H1 (cell line): ENCODE results near the gene SHOX. TPM values are rescaled to one million over a fixed set of nuclear protein-coding genes. Genes with fewer than 3 reads are reported as not detected.

ENCODE experiments used
- CTCF ChIA-PET: fragments of 300-600 bp; sonication (Branson Sonifier 250); formaldehyde crosslinking; loops from one replicate; lab custom pipeline; 2021; ENCODE audit not compliant: partially characterized antibody; lab: Charles Lee
- POLR2A ChIA-PET: fragments of 300-600 bp; sonication (Branson Sonifier 250); formaldehyde crosslinking; loops from one replicate; lab custom pipeline; 2021; ENCODE audit warnings: inconsistent platforms; ENCODE audit not compliant: partially characterized antibody; lab: Charles Lee
- DNase-seq, 2 experiments: peaks; one replicate each; pipeline versions ENCODE4 v3.0.0 to v3.0.0-alpha.2; 2010 to 2022; ENCODE audit warnings: low spot score in 2 of 2, low read depth in 1 of 2, mixed read lengths in 1 of 2
- FAIRE-seq: peaks from 2 replicates; lab custom pipeline; 2011; peaks lifted over from hg19 to GRCh38; lab: Jason Lieb, UNC
- H2AFZ ChIP-seq: 2 replicates; pipeline ENCODE4 v1.8.1; 2012; ENCODE audit warnings: low read length, inconsistent platforms
- H2AK5ac ChIP-seq: 2 replicates; pipeline ENCODE4 v1.6.1; 2013; ENCODE audit warnings: low read depth, low read length
- H2BK120ac ChIP-seq: replicated peaks from 2 replicates; pipeline ENCODE3; 2013; ENCODE audit warnings: low read depth, low read length, inconsistent platforms
- H2BK12ac ChIP-seq: 2 replicates; pipeline ENCODE4 v1.6.1; 2013; ENCODE audit warnings: low read depth, low read length
- H2BK15ac ChIP-seq: 2 replicates; pipeline ENCODE4 v1.6.1; 2013; ENCODE audit warnings: low read length
- H2BK20ac ChIP-seq: 2 replicates; pipeline ENCODE4 v1.6.1; 2013; ENCODE audit warnings: low read length
- H2BK5ac ChIP-seq: 2 replicates; pipeline ENCODE4 v1.6.1; 2013; ENCODE audit warnings: low read depth, low read length
- H3K14ac ChIP-seq: 2 replicates; pipeline ENCODE4 v1.6.1; 2013; ENCODE audit warnings: inconsistent platforms; ENCODE audit not compliant: insufficient read length
- H3K18ac ChIP-seq: 2 replicates; pipeline ENCODE4 v1.6.1; 2013; ENCODE audit warnings: low read length; ENCODE audit errors: extremely low read depth
- H3K23ac ChIP-seq: 2 replicates; pipeline ENCODE4 v1.6.1; 2013; ENCODE audit warnings: inconsistent platforms; ENCODE audit not compliant: insufficient read length
- H3K23me2 ChIP-seq: 2 replicates; pipeline ENCODE4 v1.6.1; 2013; ENCODE audit warnings: low read depth, low read length
- H3K27ac ChIP-seq: 2 replicates; pipeline ENCODE4 v1.6.1; 2011; ENCODE audit warnings: low read depth, low read length, inconsistent platforms
- H3K27me3 ChIP-seq, 4 experiments: replicated peaks in 1 of 4; 1 replicate in 1 of 4; 2 replicates in 3 of 4; pipeline versions ENCODE4 v1.6.1 to v1.8.1; 2011 to 2013; ENCODE audit warnings: low read length in 3 of 4, mild to moderate bottlenecking in 3 of 4, inconsistent platforms in 2 of 4, mixed read lengths in 2 of 4, moderate library complexity in 1 of 4; ENCODE audit not compliant: control insufficient read depth in 3 of 4, insufficient read depth in 3 of 4; ENCODE audit errors: extremely low read depth in 1 of 4
- H3K36me3 ChIP-seq, 4 experiments: 2 replicates each; pipeline versions ENCODE4 v1.6.1 to v1.8.1; 2011 to 2013; ENCODE audit warnings: mild to moderate bottlenecking in 4 of 4, low read length in 3 of 4, moderate library complexity in 2 of 4, control low read depth in 1 of 4, inconsistent platforms in 1 of 4; ENCODE audit not compliant: insufficient read depth in 4 of 4, control insufficient read depth in 2 of 4
- H3K4ac ChIP-seq: replicated peaks from 2 replicates; pipeline ENCODE3; 2013; ENCODE audit warnings: low read length, low read depth, mixed read lengths, inconsistent platforms; ENCODE audit not compliant: insufficient read length
- H3K4me1 ChIP-seq, 4 experiments: replicated peaks in 1 of 4; 1 replicate in 1 of 4; 2 replicates in 3 of 4; pipeline versions ENCODE4 v1.6.1 to v1.8.1; 2011 to 2013; ENCODE audit warnings: low read length in 3 of 4, inconsistent platforms in 2 of 4, mixed read lengths in 1 of 4; ENCODE audit not compliant: insufficient read depth in 4 of 4, control insufficient read depth in 3 of 4
- H3K4me2 ChIP-seq, 2 experiments: 2 replicates each; pipeline versions ENCODE4 v1.6.1 to v1.8.1; 2011 to 2013; ENCODE audit warnings: low read depth in 2 of 2, low read length in 2 of 2, control low read depth in 1 of 2, inconsistent platforms in 1 of 2, mild to moderate bottlenecking in 1 of 2; ENCODE audit not compliant: insufficient read depth in 1 of 2
- H3K4me3 ChIP-seq, 4 experiments: fragments of 200-600, 300-600 bp in 1 of 4; sonication (generic), shearing (Covaris generic), sonication (Bioruptor Twin) in 1 of 4; 2 replicates each; pipeline versions ENCODE4 v1.5.1 to v1.8.1; 2011 to 2016; ENCODE audit warnings: low read length in 4 of 4, low read depth in 3 of 4, control low read depth in 2 of 4, inconsistent platforms in 2 of 4, mild to moderate bottlenecking in 2 of 4, mixed read lengths in 1 of 4, moderate library complexity in 1 of 4; ENCODE audit not compliant: insufficient read depth in 2 of 4; ENCODE audit errors: extremely low read depth in 1 of 4
- H3K56ac ChIP-seq: replicated peaks from 2 replicates; pipeline ENCODE3; 2013; ENCODE audit warnings: low read depth, mild to moderate bottlenecking, mixed read lengths, low read length, inconsistent platforms; ENCODE audit not compliant: insufficient read length
- H3K79me1 ChIP-seq: 2 replicates; pipeline ENCODE4 v1.6.1; 2013; ENCODE audit warnings: low read depth, low read length, control low read depth
- H3K79me2 ChIP-seq, 2 experiments: 2 replicates each; pipeline versions ENCODE4 v1.6.1 to v1.8.1; 2012 to 2013; ENCODE audit warnings: low read length in 2 of 2, mild to moderate bottlenecking in 2 of 2, inconsistent platforms in 1 of 2; ENCODE audit not compliant: insufficient read depth in 2 of 2, control insufficient read depth in 1 of 2
- H3K9ac ChIP-seq, 4 experiments: replicated peaks in 1 of 4; 1 replicate in 1 of 4; 2 replicates in 3 of 4; pipeline versions ENCODE4 v1.6.1 to v1.8.1; 2011 to 2013; ENCODE audit warnings: low read depth in 3 of 4, low read length in 3 of 4, control low read depth in 2 of 4, mild to moderate bottlenecking in 2 of 4, moderate library complexity in 2 of 4, inconsistent platforms in 1 of 4; ENCODE audit errors: extremely low read depth in 1 of 4
- H3K9me3 ChIP-seq, 2 experiments: 2 replicates each; pipeline versions ENCODE4 v1.6.1 to v1.8.1; 2012 to 2013; ENCODE audit warnings: mild to moderate bottlenecking in 2 of 2, moderate library complexity in 2 of 2, control low read depth in 1 of 2, inconsistent platforms in 1 of 2, low read depth in 1 of 2, low read length in 1 of 2, mixed read lengths in 1 of 2; ENCODE audit not compliant: insufficient read depth in 2 of 2
- H4K20me1 ChIP-seq, 2 experiments: replicated peaks in 1 of 2; 2 replicates each; pipeline versions ENCODE3 to v1.8.1; 2011 to 2013; ENCODE audit warnings: inconsistent platforms in 2 of 2, low read length in 2 of 2, mild to moderate bottlenecking in 1 of 2; ENCODE audit not compliant: insufficient read depth in 2 of 2, control insufficient read depth in 1 of 2
- H4K5ac ChIP-seq: 2 replicates; pipeline ENCODE4 v1.6.1; 2013; ENCODE audit warnings: low read length, low read depth, mixed read lengths, inconsistent platforms; ENCODE audit not compliant: insufficient read length
- H4K8ac ChIP-seq: 2 replicates; pipeline ENCODE4 v1.8.0; 2013; ENCODE audit warnings: mild to moderate bottlenecking, moderate library complexity, low read length, inconsistent platforms; ENCODE audit not compliant: insufficient read depth; ENCODE audit errors: extremely low read depth
- H4K91ac ChIP-seq: replicated peaks from 2 replicates; pipeline ENCODE3; 2013; ENCODE audit warnings: low read length, mixed read lengths, inconsistent platforms; ENCODE audit not compliant: insufficient read length
- ATF2 ChIP-seq: IDR thresholded peaks from 2 replicates; pipeline ENCODE4 v1.6.1; 2012; ENCODE audit warnings: low read length, inconsistent platforms
- CHD1 ChIP-seq: IDR thresholded peaks from 2 replicates; pipeline ENCODE4 v1.6.1; 2012; ENCODE audit warnings: low read depth, low read length, improper control_type of control experiment
- E2F6 ChIP-seq: IDR thresholded peaks from 2 replicates; pipeline ENCODE4 v1.6.1; 2012; ENCODE audit warnings: inconsistent platforms
- POLR2AphosphoS5 ChIP-seq: IDR thresholded peaks from 2 replicates; pipeline ENCODE4 v1.6.1; 2011; ENCODE audit warnings: low read depth, low read length
- RXRA ChIP-seq: IDR thresholded peaks from 2 replicates; pipeline ENCODE4 v1.6.1; 2011; ENCODE audit warnings: low read depth, mild to moderate bottlenecking, low read length, moderate library complexity; ENCODE audit not compliant: insufficient read depth
- TAF7 ChIP-seq: optimal IDR thresholded peaks from 2 replicates; pipeline ENCODE3; 2011; ENCODE audit warnings: low read depth, mild to moderate bottlenecking, inconsistent platforms, low read length, moderate library complexity, borderline replicate concordance
- TEAD4 ChIP-seq: IDR thresholded peaks from 2 replicates; pipeline ENCODE4 v1.6.1; 2012; ENCODE audit warnings: low read depth, low read length, inconsistent platforms, mixed read lengths
- WGBS, 2 experiments: shearing (Covaris generic) in 1 of 2; methylation state at CpG; one replicate each; pipeline versions ENCODE4 v1.1.6 to v1.1.7; 2013 to 2015; ENCODE audit warnings: low lambda C conversion rate in 2 of 2, mixed read lengths in 2 of 2, inconsistent platforms in 1 of 2, low coverage in 1 of 2, missing lambda C conversion rate in 1 of 2; ENCODE audit not compliant: insufficient replicate concordance in 2 of 2, insufficient coverage in 1 of 2, insufficient read length in 1 of 2; ENCODE audit errors: extremely low coverage in 1 of 2, missing lambda C conversion rate in 1 of 2; 5-methylcytosine and 5-hydroxymethylcytosine counted together
- polyA plus RNA-seq, 7 experiments: library from polyadenylated mRNA; depleted of rRNA in 3 of 7; stranded (reverse) in 5 of 7; unstranded in 2 of 7; fragments of >200 nt in 5 of 7; fragments of 200-250 nt in 2 of 7; gene quantifications; 1 replicate in 5 of 7; 2 replicates in 1 of 7; 4 replicates in 1 of 7; pipeline versions ENCODE4 v1.2.1 to v1.2.3, GENCODE V29; 2011 to 2013; ENCODE audit warnings: missing spikeins in 2 of 7, mixed read lengths in 2 of 7
- total RNA-seq: library from RNA; stranded (reverse); fragmentation: NEBNext Ultra II Directional; extraction: Animal tissue kit (Norgen Biotek cat#: 25700); gene quantifications from 2 replicates; pipeline ENCODE4 v1.2.1, GENCODE V29; 2021

SHOX gene
- total and polyA plus RNA-seq, 2 of the 8 experiments (the other 6 are each of a cell fraction or from before 2014, with no cell fraction given): 0.05 to 0.15 TPM

GRCh38 chrX:631802-632365, 1.3 kb downstream of the SHOX start:
- 0 out of 2 replicates have a peak overlapping the region, but pooled peaks have one; percentile 17 for H2BK12ac ChIP-seq
- FAIRE-seq: no peak

More at GRCh38 chrX:631802-632365, 1.3 kb downstream of the SHOX start:
- Histone ChIP-seq H2BK5ac (no peak overlapping the region), H3K23ac (no peak overlapping the region), H3K56ac (no peak overlapping the region), H3K14ac (no peak overlapping the region), H2BK20ac (peak overlapping the region; percentile 86; the same call in 1 of the 2 replicates), H4K20me1 (peaks cover 3 to 7% of the 10 kb centered on the region in 2 experiments), H3K27ac (no peak overlapping the region), H2AK5ac (no peak overlapping the region), H2AFZ (no peak overlapping the region), H3K4me2 (peak overlapping the region; percentile 47 to 79; a peak in 3 of 4 replicates), H3K4ac (no peak overlapping the region), H4K8ac (no peak overlapping the region), H3K9me3 (no peaks in the 10 kb centered on the region; a peak in 1 of 4 replicates), H2BK15ac (no peak overlapping the region)
- WGBS, 2 experiments: 5% methylated on average over 39 of the region's 44 CpGs; no CpG with 5 or more reads in 1 of the 2 experiments
- CTCF ChIA-PET: no interaction called here
- TF ChIP-seq ATF2: no peak
- TF ChIP-seq RXRA: no peak
- no peak for TF ChIP-seq E2F6
- no peak for TF ChIP-seq TAF7
- TF ChIP-seq TEAD4: no peak
- no peak for TF ChIP-seq CHD1
- TF ChIP-seq POLR2AphosphoS5: no peak
- TF ChIP-seq, all 59 proteins: peak for 0
- Histone ChIP-seq H3K23me2 (no peaks in the 10 kb centered on the region; the same call in 1 of the 2 replicates), H4K5ac (no peak overlapping the region), H3K9ac (no peak overlapping the region), H2BK120ac (no peak overlapping the region), H3K4me1 (peaks cover 14 to 31% (median 17%) of the 10 kb centered on the region in 4 experiments), H4K91ac (no peak overlapping the region), H3K36me3 (peaks cover 0 to 8% (median 0%) of the 10 kb centered on the region in 4 experiments; a peak in 1 of 8 replicates), H3K79me2 (no peaks in the 10 kb centered on the region), H3K27me3 (peaks cover 72 to 91% (median 86%) of the 10 kb centered on the region in 4 experiments), H3K79me1 (no peaks in the 10 kb centered on the region), H3K4me3 (peak overlapping the region in 2 of 4 experiments; percentile 25 to 38; a peak in 3 of 8 replicates), H3K18ac (peak overlapping the region; percentile 51)
- POLR2A ChIA-PET: no interaction called here
- DNase-seq: no peak
